HG02623 (cell line): ENCODE data around the gene DPP6.

ENCODE experiments used
- ATAC-seq: cut with Tn5 transposase; IDR thresholded peaks from one replicate; pipeline ENCODE4 v1.9.1; 2021; ENCODE audit warnings: moderate library complexity; ENCODE audit not compliant: unreplicated experiment

Gene DPP6

DNA sequence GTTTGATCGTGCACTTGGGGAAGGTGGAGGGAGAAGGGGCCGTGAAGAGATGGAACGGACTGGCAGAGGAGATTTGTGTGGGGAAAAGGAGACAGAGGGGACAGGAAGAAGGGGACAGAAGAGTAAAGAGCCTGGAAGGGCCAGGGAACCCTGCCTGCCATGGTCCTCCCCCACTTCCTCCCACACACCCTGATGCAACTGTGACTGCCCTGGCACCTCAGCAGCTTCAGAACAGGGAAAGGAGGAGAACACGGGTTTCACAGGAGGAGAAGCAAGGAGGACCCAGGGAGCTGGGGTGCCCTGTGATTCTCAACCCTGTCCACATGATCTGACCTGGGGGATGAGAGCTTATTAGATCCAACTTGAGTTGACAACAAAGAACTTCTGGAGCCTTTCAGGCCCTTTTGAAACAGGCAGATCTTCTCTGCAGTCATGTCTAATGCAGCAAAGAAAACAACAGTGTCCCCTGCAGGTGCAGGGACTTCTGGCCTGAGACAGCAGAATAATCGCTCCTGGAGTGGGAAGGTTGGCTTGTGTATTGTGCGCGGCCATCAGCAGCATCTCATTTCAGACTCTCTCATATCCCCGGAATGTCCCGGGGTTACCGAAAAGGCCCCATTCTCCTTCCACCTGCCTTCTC lies 529.2 kb downstream of the DPP6 start:
- ATAC-seq, result no peak

GRCh38 chr7:154583454-154583853 lies 531.3 kb downstream of the DPP6 start:
- ATAC-seq, result no peak

DNA sequence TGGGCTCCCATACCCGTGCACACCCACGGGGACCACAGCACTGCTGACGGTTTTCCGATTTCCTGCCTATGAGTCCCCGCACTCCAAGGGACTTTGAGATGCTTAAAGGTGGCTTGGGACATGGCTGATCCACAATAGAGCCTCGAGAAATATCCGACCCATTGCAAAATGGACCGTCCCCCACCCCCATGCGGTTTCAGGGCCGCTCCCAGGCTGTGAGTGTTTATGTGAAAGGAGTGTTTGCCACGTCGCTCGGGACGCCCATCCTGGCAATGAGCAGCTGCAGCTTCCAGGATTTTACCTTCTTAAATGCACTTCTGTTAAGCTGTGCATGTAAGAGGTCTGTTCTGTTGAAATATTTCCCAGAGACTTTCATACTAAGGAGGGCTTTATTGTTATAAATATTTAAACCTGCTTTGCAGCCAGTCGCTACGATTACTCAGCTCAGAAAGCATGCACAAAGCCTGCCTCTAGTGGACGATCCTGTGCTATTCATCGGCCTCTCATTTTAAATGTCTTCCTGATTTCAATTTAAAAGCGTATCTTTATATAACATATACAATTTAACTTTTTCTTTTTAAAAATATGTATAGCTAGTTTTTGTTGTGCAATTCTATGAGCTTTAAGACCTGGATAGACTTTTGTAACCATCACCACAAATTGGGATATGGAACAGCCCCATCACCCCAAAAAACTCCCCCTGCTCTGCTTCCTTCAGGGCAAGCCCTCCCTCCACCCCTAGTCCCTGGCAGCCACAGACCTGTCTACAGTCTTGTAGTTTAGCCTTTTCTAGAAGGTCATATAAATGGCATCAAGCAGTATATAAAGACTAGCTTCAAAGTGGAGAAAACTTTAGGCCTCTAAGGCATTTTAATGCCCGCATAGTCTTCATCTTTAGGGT lies 532.4 kb downstream of the DPP6 start:
- no peak for ATAC-seq

- ATAC-seq, result no peak
Measured at GRCh38 chr7:154587792-154588191, 535.6 kb downstream of the DPP6 start.

DNA sequence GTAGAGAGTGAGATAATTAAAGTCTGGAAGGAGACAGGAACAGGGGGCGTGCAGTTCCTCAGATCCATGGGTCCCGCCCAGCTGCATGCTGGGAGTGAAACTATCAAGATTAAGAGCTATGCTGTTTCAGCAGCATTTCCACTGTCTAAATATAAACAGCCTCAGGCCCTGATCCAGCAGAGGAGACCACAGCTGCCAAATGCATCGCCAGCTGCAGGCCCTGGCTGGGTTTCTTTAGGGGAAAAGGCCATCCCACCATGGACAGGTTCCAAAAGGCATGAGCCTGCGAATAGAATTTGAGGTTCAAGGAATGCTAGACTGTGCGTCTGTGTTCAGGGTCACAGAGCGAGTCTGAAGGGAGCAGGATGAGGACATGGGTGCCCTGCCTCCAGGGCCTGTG lies 539.3 kb downstream of the DPP6 start:
- no peak for ATAC-seq

DNA sequence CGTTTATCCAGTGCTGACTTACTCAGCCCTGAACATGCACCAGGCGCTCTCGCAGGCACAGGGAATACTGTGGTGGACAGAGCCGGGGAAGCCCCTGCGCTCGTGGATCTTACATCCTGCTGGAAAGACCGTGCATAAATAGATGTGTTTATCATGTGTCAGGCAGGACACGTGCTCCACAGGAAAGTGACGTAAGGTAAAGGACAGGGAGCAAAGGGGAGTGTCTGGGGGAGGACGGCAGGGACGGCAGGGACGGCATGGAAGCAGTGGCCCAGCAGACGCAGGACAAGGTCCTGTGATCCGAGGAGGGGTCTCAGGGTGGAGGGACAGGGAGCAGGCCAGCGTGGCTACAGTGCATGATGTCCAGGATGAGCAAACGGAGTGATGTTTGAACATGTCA lies 540.2 kb downstream of the DPP6 start:
- no peak for ATAC-seq

DNA sequence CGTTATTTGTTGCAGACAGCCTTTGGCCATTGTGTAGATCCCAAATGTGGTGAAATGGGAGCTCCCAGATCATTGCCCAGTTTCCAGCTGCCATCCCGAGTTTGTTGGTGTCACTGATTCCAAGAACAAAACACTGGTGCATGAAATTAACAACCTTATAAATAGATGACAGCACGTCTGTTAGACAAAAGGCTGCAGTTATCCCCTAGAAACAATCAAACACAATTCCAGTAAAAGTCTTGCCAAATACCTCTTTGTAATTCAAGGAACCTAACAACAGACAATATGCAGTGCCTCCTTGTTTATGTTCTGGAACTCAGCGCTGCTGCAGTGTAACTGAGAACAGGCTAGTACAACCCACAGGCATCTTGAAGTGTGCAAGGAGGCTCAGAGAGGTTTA lies 546.2 kb downstream of the DPP6 start:
- no peak for ATAC-seq

DNA sequence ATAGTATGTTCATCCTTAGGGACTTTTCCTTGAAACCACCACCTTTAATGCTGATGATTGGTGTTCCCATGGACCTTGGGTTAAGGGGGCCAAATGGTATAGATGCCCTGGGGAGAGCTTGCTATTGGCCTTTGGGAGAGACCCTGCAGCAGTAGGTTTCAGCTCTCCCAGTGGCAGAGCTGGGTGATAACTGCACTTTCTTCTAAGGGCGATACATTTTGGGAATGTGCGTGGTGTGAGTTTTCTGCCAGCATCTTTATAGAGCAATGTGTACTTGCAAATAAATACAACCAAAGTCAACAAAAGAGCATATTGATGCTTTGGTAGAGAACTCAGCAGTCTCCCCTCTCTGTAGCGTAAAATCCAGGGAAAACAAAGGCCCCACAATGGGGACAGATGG lies 546.7 kb downstream of the DPP6 start:
- ATAC-seq, result no peak

DNA sequence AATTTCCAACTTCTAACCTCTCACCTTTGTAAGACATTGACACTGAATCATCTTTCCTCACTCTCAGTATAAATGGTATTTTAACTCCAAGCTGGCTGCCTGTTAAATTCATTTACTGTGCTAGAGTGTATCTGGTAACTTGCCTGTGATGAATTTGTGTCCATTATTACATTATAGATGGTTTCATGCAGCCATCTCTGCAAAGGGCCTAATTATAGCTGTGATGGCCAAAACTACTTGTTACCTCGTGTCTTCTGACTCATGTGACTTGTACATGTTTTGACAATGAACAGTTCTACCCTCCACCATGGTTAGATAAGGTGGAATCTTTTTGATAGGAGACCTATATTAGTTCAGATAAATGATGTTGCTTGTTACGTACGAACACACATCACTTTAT lies 558.7 kb downstream of the DPP6 start:
- no peak for ATAC-seq

GRCh38 chr7:154613811-154614210 lies 561.6 kb downstream of the DPP6 start:
- no peak for ATAC-seq

DNA sequence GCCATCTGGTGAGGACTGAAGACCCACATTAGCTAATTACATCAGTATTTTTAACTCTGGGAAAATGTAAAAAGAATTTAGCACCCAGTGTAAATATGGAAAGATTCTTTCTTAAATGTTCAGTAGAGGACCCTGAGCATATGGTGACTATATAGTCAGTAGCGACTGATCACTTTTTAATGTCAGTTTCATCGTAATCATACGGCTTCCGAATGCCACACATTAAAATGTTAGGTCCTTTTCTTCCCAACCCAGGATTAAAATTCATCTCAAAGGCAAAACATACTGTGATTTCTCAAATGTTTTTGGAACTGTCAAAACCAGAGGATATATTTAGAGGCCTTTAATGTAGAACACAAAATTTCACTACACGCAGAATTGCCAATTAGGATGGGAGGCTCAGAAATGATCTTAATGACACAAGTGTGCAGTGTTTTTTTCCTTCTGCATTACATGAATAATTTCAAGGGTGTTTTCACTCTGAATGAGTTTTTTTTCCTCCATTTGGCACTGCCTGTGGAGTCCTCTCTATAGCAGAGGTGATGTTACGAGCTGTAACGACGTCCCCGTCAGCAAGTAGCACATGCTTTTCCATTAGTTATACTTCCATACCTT lies 568.0 kb downstream of the DPP6 start:
- ATAC-seq, result no peak

- ATAC-seq, result no peak
Measured at GRCh38 chr7:154623399-154623798, 571.2 kb downstream of the DPP6 start.

DNA sequence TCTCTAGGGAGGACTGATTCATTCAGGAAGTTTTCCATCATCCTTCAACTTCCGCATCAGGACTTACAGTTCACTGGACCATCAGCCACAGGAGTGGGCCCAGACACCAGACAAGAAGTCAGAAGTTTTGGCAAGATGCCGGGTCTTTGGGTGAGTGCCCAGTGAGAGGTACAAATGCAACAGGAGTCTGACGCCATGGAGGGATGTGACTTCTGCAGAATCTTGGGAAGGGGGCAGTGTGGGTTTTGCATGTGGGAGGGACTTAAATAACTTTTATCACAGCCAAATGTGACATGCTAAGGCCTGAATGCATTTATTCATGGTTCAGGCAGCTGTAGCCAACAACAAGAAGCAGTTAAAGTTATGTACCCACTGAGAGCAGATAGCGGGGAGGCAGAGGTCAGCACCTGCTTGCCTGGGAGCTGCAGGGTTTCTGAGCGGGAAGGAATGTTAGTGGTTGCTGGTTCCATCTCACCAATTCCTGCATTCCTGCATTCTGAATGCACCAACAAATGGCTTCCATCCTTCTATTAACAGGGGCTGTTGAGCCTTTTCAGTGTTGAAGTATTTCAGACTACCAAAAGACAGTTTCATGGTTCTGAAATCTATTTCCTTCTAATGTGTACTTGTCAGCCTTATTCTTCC lies 575.6 kb downstream of the DPP6 start:
- ATAC-seq, result no peak

GRCh38 chr7:154628556-154628955 lies 576.4 kb downstream of the DPP6 start:
- no peak for ATAC-seq

DNA sequence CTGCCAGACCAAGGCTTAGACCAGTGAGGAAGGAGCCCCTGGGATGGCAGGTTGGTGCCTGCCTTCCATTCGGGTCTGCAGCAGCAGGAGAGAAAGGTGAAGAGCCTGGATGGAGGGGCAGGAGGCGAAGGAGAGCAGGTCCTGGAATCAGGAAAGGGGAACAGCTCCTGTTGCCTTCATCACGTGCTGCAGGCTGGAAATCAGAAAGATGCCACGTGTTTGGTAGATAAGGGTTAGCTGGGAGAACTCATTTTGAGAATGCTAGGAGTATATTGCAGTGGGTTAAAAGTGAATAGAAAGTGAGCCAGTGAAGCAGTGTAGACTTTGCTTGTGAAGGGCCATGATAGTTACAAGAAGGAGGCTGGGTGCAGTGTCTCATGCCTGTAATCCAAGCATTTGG lies 579.0 kb downstream of the DPP6 start:
- no peak for ATAC-seq

DNA sequence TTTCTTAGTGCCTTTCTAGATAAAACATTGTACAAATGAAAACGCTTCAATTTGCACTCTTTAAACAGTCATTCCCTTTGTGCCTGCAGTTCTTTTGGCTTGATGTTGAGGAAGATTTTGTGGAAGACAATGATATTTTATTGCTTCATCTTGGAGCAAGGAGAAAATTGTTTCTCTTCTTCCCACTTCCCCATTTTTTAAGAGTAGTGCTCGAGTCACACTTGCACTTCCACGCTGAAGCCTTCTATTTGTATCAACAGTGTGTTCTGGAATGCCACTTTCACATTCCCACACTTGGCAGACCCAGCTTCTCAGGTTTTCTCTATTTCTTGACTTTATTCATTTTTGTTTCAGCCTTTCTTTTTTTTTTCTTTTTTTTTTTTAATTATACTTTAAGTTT lies 581.4 kb downstream of the DPP6 start:
- no peak for ATAC-seq

- ATAC-seq, result no peak
Measured at GRCh38 chr7:154638286-154638685, 586.1 kb downstream of the DPP6 start.

- ATAC-seq, result no peak
Measured at GRCh38 chr7:154640266-154640865, 588.2 kb downstream of the DPP6 start.

- no peak for ATAC-seq
Measured at GRCh38 chr7:154640917-154641316, 588.7 kb downstream of the DPP6 start.

GRCh38 chr7:154644366-154644765 lies 592.2 kb downstream of the DPP6 start:
- no peak for ATAC-seq
